Skeletal muscle satellite cell (primary cell): ENCODE results near the gene KDM3A.
"Not testable (repeated sequence)": the region's sequence is repeated elsewhere in the genome, so short reads cannot be mapped to it uniquely, and the experiment has no call there.

ENCODE experiments used
- H3K27me3 ChIP-seq: 2 replicates; pipeline ENCODE4 v1.7.0; 2013; ENCODE audit warnings: low read length; ENCODE audit not compliant: control insufficient read depth, insufficient read depth
- H3K36me3 ChIP-seq: 2 replicates; pipeline ENCODE4 v1.7.0; 2013; ENCODE audit warnings: mild to moderate bottlenecking, control low read depth, low read length; ENCODE audit not compliant: insufficient read depth
- H3K4me1 ChIP-seq: 2 replicates; pipeline ENCODE4 v1.7.0; 2013; ENCODE audit warnings: low read length; ENCODE audit not compliant: control insufficient read depth, insufficient read depth
- H3K4me2 ChIP-seq: 2 replicates; pipeline ENCODE4 v1.7.0; 2013; ENCODE audit warnings: mild to moderate bottlenecking, low read length
- H3K4me3 ChIP-seq: 2 replicates; pipeline ENCODE4 v1.7.0; 2013; ENCODE audit warnings: low read length
- H3K9ac ChIP-seq: 2 replicates; pipeline ENCODE4 v1.7.0; 2013; ENCODE audit warnings: mild to moderate bottlenecking, low read depth, low read length, moderate library complexity
- H3K9me3 ChIP-seq: replicated peaks from 2 replicates; pipeline ENCODE4 v1.7.0; 2013; ENCODE audit warnings: mild to moderate bottlenecking, control low read depth, low read length

KDM3A gene

DNA sequence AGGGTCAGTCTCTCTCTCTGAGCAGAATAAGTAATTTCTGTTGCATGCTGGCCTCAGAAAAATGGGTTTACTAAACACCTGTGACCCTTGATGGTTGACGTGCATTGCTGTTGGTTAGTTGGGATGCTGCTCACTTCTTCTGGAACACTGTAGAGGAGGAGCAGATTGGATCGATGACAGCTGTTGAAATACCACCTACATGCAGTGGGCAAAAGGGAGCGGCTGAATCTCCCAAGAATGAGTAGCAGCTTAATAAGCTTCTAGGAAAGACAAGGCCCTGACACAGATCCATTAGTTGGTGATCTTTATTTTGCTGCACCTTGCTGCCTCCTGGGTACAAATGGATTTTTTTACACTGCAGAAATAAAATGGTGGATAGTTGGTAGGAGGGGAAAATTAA, 43.2 kb downstream of the KDM3A start:
- peaks cover 98% of the 10 kb centered on the region for H3K36me3 ChIP-seq
- no peaks in the 10 kb centered on the region for H3K27me3 ChIP-seq
- no peak overlapping the region for H3K4me2 ChIP-seq
- H3K4me3 ChIP-seq, result no peak overlapping the region
- H3K9ac ChIP-seq, result no peak overlapping the region
- no peaks in the 10 kb centered on the region for H3K4me1 ChIP-seq
- H3K9me3 ChIP-seq, result no peaks in the 10 kb centered on the region

DNA sequence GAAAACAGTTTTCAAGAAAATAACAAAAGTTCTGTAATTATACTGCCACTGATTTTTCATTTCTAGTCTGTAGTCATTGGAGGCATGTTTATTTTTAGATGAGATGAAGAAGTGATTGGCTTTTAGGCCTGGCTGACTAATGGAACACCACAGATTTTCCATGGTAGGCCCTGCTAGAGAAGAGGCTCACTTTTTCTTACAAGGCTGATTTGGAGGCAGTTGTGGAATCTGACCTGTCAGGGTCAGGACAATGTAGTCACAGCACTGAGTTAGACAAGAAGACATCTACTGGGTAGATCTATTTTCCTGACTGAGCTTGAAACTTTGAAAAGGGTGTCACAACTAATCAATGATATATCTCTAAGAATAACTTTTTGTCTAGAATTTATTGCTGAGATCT, 43.9 kb downstream of the KDM3A start:
- peaks cover 99% of the 10 kb centered on the region for H3K36me3 ChIP-seq
- H3K27me3 ChIP-seq, result no peaks in the 10 kb centered on the region
- no peak overlapping the region for H3K4me3 ChIP-seq
- no peaks in the 10 kb centered on the region for H3K9me3 ChIP-seq
- H3K9ac ChIP-seq, result no peak overlapping the region
- no peak overlapping the region for H3K4me2 ChIP-seq
- H3K4me1 ChIP-seq, result no peaks in the 10 kb centered on the region

DNA sequence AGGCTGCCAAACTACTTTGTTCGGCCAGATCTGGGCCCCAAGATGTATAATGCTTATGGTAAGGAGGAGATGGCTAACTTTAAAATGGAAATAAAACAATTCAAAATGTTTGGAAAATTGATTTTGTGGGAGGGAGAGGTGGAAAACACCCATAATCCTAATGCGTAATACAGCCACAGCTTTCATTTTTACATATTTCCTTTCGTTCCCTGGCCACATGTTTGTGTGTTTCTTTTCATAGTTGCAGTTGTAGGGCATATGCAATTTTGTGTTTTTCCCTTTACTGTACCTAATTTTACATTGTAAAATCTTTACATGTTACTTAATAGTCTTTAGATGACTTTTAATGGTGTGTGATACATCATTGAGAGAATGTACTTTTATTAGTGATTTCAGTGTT, 44.6 kb downstream of the KDM3A start:
- no peak overlapping the region for H3K4me2 ChIP-seq
- H3K36me3 ChIP-seq, result peaks cover 99% of the 10 kb centered on the region
- no peak overlapping the region for H3K9ac ChIP-seq
- H3K4me3 ChIP-seq, result no peak overlapping the region
- no peaks in the 10 kb centered on the region for H3K4me1 ChIP-seq
- H3K9me3 ChIP-seq, result no peaks in the 10 kb centered on the region
- H3K27me3 ChIP-seq, result no peaks in the 10 kb centered on the region

DNA sequence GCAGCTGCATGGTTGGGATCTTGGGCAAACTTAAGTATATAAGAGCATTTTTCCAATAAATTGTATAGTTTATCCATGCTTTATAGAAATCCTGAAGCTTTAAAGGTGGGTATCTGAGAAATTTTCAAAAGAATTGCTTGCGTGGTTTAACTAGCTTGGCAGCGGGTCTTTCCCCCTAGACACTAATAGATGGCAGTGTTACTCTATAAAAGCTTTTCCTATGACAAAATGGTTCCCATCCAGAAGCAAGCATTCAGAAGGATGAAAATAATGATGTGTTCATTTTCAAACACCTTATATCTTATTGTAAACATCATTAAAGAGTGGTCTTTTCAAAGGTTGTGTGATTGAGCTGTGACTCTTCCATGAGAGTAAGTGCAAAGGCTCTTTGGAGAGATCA, 45.9 kb downstream of the KDM3A start:
- peaks cover 99% of the 10 kb centered on the region for H3K36me3 ChIP-seq
- no peaks in the 10 kb centered on the region for H3K27me3 ChIP-seq
- no peaks in the 10 kb centered on the region for H3K4me1 ChIP-seq
- H3K4me2 ChIP-seq, result no peak overlapping the region
- H3K4me3 ChIP-seq, result no peak overlapping the region
- no peaks in the 10 kb centered on the region for H3K9me3 ChIP-seq
- no peak overlapping the region for H3K9ac ChIP-seq

DNA sequence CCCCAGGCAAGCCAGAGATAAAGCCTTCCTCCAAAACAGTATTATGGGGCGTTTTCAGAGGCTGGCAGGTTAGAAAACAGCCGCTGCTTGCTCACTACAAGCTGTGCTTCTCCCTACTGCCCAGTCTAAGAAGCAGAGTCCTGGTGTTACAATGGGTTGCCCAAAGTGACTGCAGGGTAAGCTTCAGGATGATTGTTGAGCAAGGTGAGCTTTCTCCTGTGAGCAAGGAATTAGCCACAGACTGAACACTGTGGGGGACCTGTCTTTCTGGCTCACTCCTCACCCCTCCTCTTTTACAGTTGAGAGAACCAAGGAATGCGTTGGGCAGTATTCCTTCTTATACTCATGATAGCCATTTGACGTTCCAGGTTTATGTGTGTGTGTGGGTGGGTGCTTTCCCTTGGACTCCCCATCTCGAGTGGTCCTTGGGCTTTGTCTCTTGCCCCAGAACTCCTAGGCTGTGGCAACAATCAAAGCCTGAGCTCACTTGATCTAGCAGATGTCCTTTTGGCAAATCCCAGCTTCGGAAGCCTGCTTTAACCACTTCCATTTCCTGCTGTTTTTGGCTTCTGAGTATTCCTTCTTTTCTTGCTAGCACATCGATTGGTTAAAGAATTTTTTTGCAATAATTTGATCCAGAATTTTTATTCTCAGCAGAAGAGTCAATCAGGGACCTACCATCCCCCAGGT, 47.5 kb downstream of the KDM3A start:
- H3K9ac ChIP-seq, result no peak overlapping the region
- no peaks in the 10 kb centered on the region for H3K4me1 ChIP-seq
- no peak overlapping the region for H3K4me2 ChIP-seq
- H3K36me3 ChIP-seq, result peaks cover 99% of the 10 kb centered on the region
- H3K27me3 ChIP-seq, result no peaks in the 10 kb centered on the region
- no peaks in the 10 kb centered on the region for H3K9me3 ChIP-seq
- no peak overlapping the region for H3K4me3 ChIP-seq

DNA sequence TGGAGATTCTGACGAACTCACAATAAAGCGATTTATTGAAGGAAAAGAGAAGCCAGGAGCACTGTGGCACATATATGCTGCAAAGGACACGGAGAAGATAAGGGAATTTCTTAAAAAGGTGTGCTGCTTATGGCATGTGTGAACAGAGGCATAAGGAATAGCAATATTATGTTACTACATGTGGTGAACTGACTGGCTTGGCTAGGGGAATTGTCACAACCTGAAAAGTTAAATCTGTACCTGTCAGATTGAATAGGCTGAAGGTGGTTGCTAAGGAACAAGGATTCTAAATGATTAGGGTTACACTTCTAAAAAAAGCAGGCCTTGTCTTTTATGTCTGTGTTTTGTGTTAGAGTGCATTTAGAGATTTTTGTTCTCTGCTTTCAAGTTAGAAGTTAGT, 48.4 kb downstream of the KDM3A start:
- no peaks in the 10 kb centered on the region for H3K9me3 ChIP-seq
- peaks cover 92% of the 10 kb centered on the region for H3K36me3 ChIP-seq
- H3K4me3 ChIP-seq, result no peak overlapping the region
- H3K4me1 ChIP-seq, result no peaks in the 10 kb centered on the region
- no peak overlapping the region for H3K4me2 ChIP-seq
- no peaks in the 10 kb centered on the region for H3K27me3 ChIP-seq
- no peak overlapping the region for H3K9ac ChIP-seq

DNA sequence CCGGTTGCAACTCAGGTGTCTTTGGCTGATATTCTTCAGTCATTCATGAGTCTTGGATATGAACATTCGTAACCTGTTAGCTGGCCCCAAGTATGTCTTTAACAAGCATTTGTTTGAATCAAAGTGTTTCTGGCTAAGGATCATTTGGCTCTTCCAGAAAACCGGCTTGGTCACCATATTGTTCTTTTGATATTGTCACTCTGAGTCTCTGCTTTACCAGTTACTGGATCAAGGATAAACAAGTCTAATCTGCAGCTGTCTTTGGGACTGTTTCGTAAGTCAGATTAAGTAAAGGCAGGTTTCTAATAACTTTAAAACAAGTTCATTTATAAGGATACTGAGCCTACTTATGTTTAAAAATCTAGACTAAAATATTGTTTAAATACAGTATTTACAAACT, 49.1 kb downstream of the KDM3A start:
- Histone ChIP-seq H3K4me1 (no peaks in the 10 kb centered on the region), H3K4me2 (no peak overlapping the region), H3K9ac (no peak overlapping the region), H3K4me3 (no peak overlapping the region), H3K9me3 (no peaks in the 10 kb centered on the region), H3K27me3 (no peaks in the 10 kb centered on the region), H3K36me3 (peaks cover 88% of the 10 kb centered on the region)

DNA sequence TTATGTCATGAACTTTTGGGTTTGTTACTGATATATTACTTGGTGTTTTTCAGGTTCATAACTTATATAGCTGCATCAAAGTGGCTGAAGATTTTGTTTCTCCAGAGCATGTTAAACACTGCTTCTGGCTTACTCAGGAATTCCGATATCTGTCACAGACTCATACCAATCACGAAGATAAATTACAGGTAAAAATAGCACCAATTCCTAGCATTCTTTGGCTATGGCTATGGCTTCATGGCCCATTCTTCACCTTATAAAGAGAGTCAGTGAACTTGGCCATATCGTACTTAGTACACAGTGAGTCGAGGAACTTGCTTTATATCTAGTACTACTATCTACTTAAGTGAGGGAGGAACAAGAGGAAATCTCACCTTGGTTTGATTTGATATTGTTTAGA, 49.9 kb downstream of the KDM3A start:
- Histone ChIP-seq H3K36me3 (peaks cover 80% of the 10 kb centered on the region), H3K4me1 (no peaks in the 10 kb centered on the region), H3K9ac (no peak overlapping the region), H3K27me3 (no peaks in the 10 kb centered on the region), H3K4me2 (no peak overlapping the region), H3K9me3 (no peaks in the 10 kb centered on the region), H3K4me3 (no peak overlapping the region)

DNA sequence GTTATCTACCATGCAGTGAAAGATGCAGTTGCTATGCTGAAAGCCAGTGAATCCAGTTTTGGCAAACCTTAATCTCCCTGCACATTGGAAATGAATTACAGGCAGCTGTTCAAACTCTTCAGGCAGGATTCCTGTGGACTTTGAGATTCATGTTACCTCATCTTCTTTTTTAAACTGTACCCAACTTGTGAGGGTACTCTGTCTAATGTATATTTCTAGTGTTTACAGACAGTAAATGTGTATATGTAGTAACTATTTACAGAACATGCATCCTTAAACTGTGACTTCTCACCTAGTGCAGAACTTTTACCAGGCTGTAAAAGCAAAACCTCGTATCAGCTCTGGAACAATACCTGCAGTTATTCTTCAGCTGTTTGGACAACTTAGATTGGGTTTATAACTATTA, 50.9 kb downstream of the KDM3A start:
- H3K4me3 ChIP-seq, result no peak overlapping the region
- no peak overlapping the region for H3K9ac ChIP-seq
- no peaks in the 10 kb centered on the region for H3K4me1 ChIP-seq
- no peak overlapping the region for H3K4me2 ChIP-seq
- peaks cover 76% of the 10 kb centered on the region for H3K36me3 ChIP-seq
- H3K9me3 ChIP-seq, result no peaks in the 10 kb centered on the region
- no peaks in the 10 kb centered on the region for H3K27me3 ChIP-seq

DNA sequence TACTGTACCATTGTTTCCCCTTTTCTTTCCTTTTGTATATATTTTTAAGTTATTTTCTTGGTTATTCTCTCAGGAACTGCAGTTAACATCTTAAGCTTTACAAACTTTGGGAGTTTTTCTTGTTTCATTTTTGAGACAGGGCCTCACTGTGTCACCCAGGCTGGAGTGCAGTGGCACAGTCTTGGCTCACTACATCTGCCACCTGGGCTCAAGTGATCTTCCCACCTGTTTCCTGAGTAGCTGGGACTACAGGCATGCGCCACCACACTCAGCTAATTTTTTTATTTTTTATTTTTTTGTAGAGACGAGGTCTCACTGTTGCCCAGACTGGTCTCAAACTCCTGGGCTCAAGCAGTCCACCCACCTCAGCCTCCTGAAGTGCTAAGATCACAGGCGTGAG, 55.2 kb downstream of the KDM3A start:
- not testable (repeated sequence) for H3K9ac ChIP-seq, H3K4me1 ChIP-seq, H3K9me3 ChIP-seq, H3K4me2 ChIP-seq, H3K4me3 ChIP-seq, H3K27me3 ChIP-seq
- peaks cover 69% of the 10 kb centered on the region for H3K36me3 ChIP-seq

DNA sequence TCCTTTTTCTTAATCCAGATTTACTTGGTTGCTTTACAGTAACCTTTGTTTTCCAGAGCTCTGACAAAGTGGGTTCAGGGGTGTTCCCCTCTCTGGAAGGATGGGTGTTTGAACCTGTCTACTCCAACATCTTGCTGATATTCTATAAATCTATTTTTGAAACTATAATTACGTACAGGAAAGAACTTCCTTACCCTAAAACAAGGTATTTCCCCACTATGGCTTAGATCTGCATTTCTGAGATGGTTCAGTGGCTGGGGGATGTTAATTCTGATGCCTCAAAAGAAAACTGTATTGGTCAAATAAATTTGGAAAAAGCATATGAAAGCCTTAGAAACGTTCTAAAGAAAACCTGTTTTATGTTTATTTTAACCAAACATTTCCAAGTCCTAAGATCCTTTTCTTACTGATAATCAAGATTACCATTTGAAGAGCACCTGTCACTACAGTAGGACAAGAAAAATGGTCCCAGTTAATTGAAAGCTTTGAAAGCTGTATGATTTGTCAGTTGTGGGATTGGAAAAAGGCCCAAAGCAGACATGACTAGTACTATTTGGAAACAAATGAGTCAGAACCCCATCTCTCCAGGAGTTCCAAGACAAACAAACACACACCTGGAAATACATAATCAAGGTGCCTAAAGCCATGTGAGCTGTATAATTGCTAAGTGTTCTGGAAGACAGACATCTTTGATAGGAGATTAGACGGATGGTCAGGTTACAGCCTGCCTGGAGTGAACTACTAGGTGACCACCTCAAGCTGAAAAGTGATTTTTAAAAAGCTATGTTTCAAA, 57.5 kb downstream of the KDM3A start:
- no peak overlapping the region for H3K4me2 ChIP-seq
- peaks cover 6% of the 10 kb centered on the region for H3K9me3 ChIP-seq
- H3K4me1 ChIP-seq, result no peaks in the 10 kb centered on the region
- H3K4me3 ChIP-seq, result no peak overlapping the region
- no peak overlapping the region for H3K9ac ChIP-seq
- no peaks in the 10 kb centered on the region for H3K27me3 ChIP-seq
- peaks cover 53% of the 10 kb centered on the region for H3K36me3 ChIP-seq

DNA sequence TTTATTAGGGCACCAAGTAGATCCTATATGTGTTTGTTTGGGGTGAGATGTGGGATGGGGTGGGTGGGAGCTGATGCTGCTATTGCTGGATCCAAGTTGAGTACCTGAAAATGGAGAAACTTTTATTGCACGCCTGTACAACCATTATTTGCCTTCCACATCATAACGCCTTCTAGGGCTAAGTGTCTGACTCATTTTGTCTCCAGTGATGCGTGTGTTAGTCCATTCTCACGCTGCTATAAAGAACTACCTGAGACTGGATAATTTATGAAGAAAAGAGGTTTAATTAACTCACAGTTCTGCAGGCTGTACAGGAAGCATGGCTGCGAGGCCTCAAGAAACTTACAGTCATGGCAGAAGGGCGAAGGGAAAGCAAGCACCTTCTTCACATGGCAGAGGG, 58.2 kb downstream of the KDM3A start:
- H3K4me1 ChIP-seq, result no peaks in the 10 kb centered on the region
- no peak overlapping the region for H3K9ac ChIP-seq
- no peaks in the 10 kb centered on the region for H3K27me3 ChIP-seq
- H3K36me3 ChIP-seq, result peaks cover 56% of the 10 kb centered on the region
- no peak overlapping the region for H3K4me3 ChIP-seq
- H3K9me3 ChIP-seq, result peaks cover 6% of the 10 kb centered on the region
- no peak overlapping the region for H3K4me2 ChIP-seq
